Gastrocnemius medialis (tissue), 4 donors: ENCODE results near the gene SHOC2.

Experiments
- POLR2A ChIP-seq, 2 donors: fragments of 450-650 bp; IDR thresholded peaks; one replicate each; pipeline ENCODE4 v1.6.1; 2017; ENCODE audit warnings: antibody characterized with exemption in 2 of 2, mild to moderate bottlenecking in 2 of 2, moderate library complexity in 2 of 2
- TF ChIP-seq, protein P1 (sequence below), 5 experiments: fragments of 450-650 bp in 3 of 5; fragments of 200-600 bp in 2 of 5; sonication (generic) in 2 of 5; IDR thresholded peaks in 4 of 5; conservative IDR thresholded peaks in 1 of 5; 1 replicate in 4 of 5; 2 replicates in 1 of 5; pipeline ENCODE4 v1.5.1; 2016 to 2019; ENCODE audit warnings: antibody characterized with exemption in 5 of 5, mild to moderate bottlenecking in 3 of 5, moderate library complexity in 3 of 5

DNA sequence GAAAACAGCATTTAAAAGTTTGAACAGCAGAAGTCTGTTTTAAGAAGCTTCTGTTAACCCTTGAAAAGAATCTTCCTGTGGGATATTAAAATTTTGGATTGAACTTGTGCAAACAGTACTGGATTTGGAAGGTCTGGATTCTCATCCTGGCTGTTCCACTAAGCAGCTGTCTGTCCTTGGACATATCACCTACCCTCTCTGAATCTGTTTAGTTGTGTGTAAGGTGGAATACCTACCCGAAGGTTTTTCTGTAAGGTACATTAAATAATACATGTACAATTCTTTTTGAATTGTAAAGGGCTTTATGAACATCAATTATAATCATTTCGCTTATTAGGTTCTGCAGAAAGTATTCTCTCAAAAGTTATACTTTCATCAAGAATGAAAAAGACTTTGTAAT lies 45.5 kb upstream of the SHOC2 start:
- TF ChIP-seq, protein P1, sequence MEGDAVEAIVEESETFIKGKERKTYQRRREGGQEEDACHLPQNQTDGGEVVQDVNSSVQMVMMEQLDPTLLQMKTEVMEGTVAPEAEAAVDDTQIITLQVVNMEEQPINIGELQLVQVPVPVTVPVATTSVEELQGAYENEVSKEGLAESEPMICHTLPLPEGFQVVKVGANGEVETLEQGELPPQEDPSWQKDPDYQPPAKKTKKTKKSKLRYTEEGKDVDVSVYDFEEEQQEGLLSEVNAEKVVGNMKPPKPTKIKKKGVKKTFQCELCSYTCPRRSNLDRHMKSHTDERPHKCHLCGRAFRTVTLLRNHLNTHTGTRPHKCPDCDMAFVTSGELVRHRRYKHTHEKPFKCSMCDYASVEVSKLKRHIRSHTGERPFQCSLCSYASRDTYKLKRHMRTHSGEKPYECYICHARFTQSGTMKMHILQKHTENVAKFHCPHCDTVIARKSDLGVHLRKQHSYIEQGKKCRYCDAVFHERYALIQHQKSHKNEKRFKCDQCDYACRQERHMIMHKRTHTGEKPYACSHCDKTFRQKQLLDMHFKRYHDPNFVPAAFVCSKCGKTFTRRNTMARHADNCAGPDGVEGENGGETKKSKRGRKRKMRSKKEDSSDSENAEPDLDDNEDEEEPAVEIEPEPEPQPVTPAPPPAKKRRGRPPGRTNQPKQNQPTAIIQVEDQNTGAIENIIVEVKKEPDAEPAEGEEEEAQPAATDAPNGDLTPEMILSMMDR (IDR thresholded peaks at IDR 0.05 in 4 of 5, conservative IDR thresholded peaks at IDR 0.05 in 1 of 5), result no peak
- TF ChIP-seq POLR2A (IDR thresholded peaks at IDR 0.05), result no peak
